Stimulated activated CD8-positive, alpha-beta memory T cell treated with anti-CD3 and anti-CD28 coated beads, Interleukin-12 subunit alpha, Interleukin-12 subunit beta, amount 100 ng/mL, for 1 hour (primary cell): Measurements from ENCODE around the gene SMIM5.
A peak's percentile ranks its signal among the peaks of the same experiment; 100 is the strongest.
"Not testable (repeated sequence)": the region's sequence is repeated elsewhere in the genome, so short reads cannot be mapped to it uniquely, and the experiment has no call there.

Experiments
- DNase-seq: peaks from one replicate; pipeline ENCODE4 v3.0.0-alpha.2; 2020; ENCODE audit warnings: low read depth

The SMIM5 gene, protein sequence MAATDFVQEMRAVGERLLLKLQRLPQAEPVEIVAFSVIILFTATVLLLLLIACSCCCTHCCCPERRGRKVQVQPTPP

DNA sequence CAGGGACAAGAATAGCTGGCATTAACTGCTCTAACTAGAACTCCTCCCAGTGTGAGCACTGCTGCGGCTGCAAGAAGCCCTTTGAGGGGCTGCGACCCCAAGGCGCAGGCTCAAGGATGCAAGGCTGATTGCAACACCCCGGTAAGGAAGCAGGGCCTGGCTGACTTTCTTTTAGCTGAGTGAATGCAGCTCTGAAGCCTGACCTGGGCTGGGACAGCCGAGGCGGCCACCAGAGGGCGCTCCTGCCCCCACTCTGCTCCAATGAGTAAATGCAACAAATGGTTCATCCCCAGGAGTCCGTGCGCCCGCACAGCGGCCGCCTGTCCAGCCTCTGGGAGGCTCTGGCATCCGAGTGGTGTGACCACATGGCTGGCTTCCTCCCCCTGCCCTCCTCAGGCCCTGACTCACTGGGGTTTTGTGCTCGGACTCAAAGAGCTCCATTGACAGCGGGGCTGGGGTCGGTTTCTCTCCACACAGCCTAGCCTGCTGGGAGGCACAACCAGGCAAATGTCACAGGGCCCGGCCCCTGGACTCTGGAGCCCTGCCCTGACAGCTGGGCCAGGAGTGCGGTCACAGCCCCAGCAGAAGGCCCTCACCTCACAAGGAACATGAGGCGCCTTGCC is at the start of gene SMIM5:
Gene SMIM5, plus strand, starts transcription at position 572 of the 623 bp plus-strand sequence. CDS start 6,768 bp downstream, outside the sequence.
- DNase-seq, result peak; percentile 68

GRCh38 chr17:75584849-75585175 is 48.4 kb upstream of the SMIM5 start:
- no peak for DNase-seq

DNA sequence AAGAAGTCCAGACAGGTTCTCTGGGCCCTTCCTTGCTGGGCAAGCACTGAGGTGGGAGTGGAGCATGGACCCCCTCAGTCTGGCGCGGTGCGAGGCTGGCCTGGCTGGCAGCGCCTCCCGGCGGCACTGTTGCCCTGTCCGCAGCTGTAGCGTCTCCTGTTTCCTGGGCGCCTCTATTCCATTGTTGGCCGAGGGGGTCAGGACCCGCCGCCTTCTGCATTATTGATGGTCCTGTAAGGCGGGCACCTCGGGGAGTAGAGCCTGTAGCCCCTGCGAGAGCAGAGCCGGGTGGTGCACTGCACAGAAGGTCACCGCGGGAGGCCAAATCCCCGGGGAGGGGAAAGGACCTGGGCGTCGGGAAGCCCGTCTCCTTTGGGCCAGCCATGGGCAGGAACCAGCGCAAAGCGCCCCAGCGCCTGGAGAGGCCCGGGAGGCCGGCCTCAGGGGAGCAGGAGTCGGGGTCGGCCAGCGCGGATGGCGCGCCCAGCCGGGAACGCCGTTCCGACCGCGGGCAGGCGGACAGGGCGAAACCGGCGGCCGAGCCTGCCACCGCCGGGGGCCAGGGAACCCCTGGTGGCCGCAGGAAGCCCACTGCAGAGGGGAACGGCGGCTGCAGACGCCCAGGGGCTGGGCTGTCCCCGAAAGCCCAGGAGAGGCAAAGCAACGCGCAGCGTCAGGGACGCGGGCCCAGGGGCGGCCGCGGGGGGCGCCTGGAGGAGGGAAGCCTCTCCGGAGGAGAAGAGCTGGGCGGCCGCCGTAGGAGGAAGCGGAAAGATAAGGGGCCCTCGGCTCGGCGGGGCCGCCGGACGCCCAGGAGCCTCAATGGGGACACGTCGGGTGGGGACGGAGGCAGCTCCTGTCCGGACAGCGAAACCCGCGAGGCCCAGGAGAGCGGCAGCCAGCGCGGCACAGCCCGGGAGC is 45.3 kb upstream of the SMIM5 start, which contains the start of gene MYO15B:
Gene MYO15B, plus strand, starts transcription at position 126 of the 921 bp plus-strand sequence. Its CDS starts 258 bp downstream, at position 384.
- DNase-seq, result peak; percentile 38

DNA sequence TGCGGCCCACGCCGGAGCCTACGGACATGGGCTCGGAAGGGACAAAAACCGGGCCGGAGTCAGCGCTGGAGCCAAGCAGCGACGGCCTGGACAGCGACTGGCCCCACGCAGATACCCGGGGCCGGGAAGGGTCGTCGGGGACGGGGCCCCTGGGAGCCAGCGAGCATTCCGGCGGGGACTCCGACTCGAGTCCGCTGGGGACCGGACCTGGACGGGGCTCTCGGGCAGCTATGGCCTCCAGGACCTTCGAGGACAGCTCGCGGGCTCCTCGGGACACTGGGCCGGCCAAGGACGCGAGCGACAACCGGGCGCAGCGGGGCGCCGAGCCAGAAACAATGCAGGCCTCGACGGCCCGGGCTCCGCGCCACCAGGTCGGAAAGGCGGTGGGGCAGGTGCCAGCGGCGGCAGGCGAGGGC is 44.6 kb upstream of the SMIM5 start:
- DNase-seq, result no peak

DNA sequence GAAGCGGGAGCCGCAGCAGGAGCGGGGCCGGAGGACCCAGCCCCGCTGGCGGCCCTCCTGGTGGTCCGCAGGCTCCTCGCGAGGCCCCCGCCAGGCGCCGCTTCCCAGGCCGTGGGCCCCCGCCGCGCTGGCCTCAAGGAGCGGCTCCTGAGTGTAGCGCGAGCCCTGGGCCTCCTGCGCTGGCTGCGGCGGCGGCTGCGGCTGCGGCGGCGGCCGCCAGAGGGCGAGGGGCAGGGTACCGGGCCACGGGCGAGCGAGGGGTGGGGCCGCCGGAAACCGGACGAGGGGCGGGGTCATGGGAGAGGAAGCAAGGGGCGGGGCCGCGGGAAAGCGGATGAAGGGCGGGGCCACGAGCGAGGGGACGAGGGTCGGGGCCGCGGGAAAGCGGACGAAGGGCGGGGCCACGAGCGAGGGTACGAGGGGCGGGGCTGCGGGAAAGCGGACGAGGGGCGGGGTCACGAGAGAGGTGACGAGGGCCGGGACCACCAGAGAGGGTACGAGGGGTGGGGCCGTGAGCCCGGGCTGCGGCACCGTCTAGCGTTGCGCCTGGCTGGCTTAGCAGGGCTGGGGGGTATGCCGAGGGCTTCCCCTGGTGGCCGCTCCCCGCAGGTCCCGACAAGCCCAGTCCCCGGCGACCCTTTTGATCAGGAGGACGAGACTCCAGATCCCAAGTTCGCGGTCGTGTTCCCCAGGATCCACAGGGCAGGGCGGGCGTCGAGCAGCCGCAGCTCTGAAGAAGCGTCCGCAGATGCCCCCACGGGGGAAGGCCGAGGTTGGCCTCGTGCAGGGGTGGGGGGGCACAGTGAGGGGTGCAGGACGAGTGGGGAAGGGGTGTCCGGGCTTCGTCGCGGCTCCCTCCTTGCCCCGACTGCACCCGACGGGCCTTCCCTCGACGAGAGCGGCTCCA is 44.0 kb upstream of the SMIM5 start:
- DNase-seq, result peak; percentile 93

GRCh38 chr17:75589919-75590303 is 43.3 kb upstream of the SMIM5 start:
- no peak for DNase-seq

DNA sequence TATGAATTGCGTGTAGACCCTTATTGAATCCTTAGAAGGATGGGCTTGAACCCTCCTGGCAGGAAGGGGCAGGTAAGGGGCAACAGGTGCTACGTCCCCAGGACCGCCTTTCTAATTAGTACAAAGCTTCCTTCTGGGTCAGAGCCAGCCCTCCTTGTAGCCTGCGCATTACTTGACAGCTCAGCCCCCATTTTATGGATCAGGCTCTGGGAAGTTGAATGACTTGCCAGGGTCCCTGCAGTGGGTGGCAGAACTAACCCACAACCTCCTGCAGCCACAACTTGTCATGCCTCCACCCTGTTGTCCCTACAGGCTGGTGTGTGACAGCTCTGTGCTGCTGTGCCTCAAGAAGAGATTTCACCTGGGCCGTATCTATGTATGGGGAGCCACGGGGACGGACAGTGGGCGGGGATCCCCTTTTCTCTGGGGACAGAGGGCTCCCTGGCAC is 42.9 kb upstream of the SMIM5 start:
- DNase-seq, result no peak

GRCh38 chr17:75590849-75591721 is 42.1 kb upstream of the SMIM5 start:
- no peak for DNase-seq

- no peak for DNase-seq
Observed at GRCh38 chr17:75591722-75592302, 41.4 kb upstream of the SMIM5 start.

GRCh38 chr17:75592348-75593020 is 40.8 kb upstream of the SMIM5 start:
- DNase-seq, result no peak

- not testable (repeated sequence) for DNase-seq
Observed at GRCh38 chr17:75593430-75593829, 39.8 kb upstream of the SMIM5 start.

GRCh38 chr17:75594499-75595283 is 38.5 kb upstream of the SMIM5 start:
- DNase-seq, result no peak

GRCh38 chr17:75595284-75595919 is 37.8 kb upstream of the SMIM5 start:
- DNase-seq, result no peak

DNA sequence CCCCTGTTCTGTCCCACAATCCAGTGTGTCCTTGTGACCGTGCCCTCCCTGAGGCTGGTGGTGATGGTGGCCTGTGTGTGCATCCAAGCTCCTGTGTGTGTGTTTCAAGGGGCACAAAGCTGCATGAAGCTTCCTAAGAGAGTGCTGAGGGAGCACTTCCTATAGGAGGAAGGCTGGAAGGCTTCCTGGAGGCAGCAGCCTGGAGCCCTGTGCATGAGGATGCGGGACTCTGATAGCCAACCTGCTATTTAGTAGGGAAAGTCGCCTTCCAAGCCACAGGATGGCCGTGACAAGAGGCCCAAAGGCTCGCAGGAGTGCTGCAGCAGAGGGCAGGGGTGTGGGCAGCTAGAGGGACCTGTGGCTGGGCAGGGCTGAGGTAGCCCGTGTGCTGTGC is 37.3 kb upstream of the SMIM5 start:
- DNase-seq, result no peak

- DNase-seq, result no peak
Observed at GRCh38 chr17:75596320-75597087, 36.7 kb upstream of the SMIM5 start.

DNA sequence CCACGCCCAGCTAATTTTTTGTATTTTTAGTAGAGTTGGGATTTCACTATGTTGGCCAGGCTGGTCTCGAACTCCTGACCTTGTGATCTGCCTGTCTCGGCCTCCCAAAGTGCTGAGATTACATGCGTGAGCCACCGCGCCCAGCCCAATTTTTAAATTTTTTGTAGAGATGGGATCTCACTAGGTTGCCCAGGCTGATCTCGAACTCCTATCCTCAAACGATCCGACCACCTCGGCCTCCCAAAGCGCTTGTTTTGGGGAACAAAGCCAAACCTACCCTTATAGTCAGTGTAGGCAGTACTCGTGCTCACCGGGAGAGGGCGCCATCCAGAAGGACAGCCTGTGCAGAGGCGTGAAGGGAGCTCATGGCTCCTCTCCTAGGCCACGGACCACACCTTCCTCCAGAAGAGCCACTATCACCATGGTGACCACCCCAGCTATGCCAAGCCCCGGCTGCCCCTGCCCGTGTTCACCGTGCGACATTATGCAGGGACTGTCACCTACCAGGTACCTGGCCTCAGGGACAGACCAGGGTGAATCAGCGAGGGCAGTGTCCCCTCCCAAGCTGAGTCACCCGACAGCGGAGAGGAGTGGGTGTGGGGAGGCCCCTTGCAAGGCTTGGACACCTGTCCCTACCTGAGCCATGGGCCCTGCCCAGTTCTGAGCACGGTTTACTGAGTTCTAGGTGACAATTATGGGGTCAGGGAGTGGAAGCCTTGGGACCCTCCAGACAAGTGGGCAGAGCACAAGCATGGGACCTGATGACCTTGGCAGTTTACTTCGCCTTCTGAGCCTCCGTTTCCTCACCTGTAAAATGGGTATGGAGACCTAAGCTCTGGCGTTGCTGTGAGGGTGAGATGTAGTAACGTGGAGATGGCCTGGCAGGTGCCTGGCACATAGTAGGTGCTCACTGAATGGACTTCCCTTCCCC is 31.9 kb upstream of the SMIM5 start:
- DNase-seq, result peak; percentile 32

- no peak for DNase-seq
Observed at GRCh38 chr17:75602644-75603043, 30.6 kb upstream of the SMIM5 start.
